ENCODE measurements around the gene STAG1. TPM values are rescaled to one million over a fixed set of nuclear protein-coding genes. Genes with fewer than 3 reads are reported as not detected.
"Not testable (repeated sequence)": the region's sequence is repeated elsewhere in the genome, so short reads cannot be mapped to it uniquely, and the experiment has no call there.

Gene STAG1
- polyA plus RNA-seq, 1 of the 3 experiments (the other 2 are of a cell fraction) = 5.5 TPM

- POLR2A ChIA-PET = interaction anchor here (0.6 to 2.4 kb wide), 2 partner anchors 359 to 1017 kb away, joined by 3 to 33 read pairs; no protein-coding TSS in a partner anchor
- Histone ChIP-seq H4K20me1 (ENCODE audit: insufficient read depth) (peaks cover 13% of the 10 kb centered on the region), H3K9ac (peak overlapping the region; percentile 84), H2AFZ (ENCODE audit: low read depth) (no peak overlapping the region), H3K9me2 (no peaks in the 10 kb centered on the region), H3K79me2 (ENCODE audit: insufficient read depth) (peaks cover 59% of the 10 kb centered on the region), H3K4me3 (ENCODE audit: low read depth in 2 of 2, low read length in 1 of 2) (peak overlapping the region; percentile 62 to 63), H3F3A (replicated peaks; ENCODE audit: insufficient read depth) (peaks cover 24% of the 10 kb centered on the region), H3K27me3 (ENCODE audit: insufficient read depth) (no peaks in the 10 kb centered on the region), H3K27ac (ENCODE audit: low read depth in 2 of 2, low read length in 1 of 2) (peak overlapping the region; percentile 95 to 98), H3K9me3 (no peaks in the 10 kb centered on the region), H3K4me2 (peak overlapping the region; percentile 87), H3K36me3 (replicated peaks in 1 of 2; ENCODE audit: control insufficient read depth in 1 of 2, insufficient read depth in 2 of 2, low read length in 1 of 2) (no peaks in the 10 kb centered on the region), H3K4me1 (ENCODE audit: control insufficient read depth in 1 of 2, insufficient read depth in 2 of 2, low read depth in 1 of 2, low read length in 1 of 2) (peaks cover 17 to 24% of the 10 kb centered on the region in 2 experiments; a peak in 3 of 4 replicates)
- whole genome bisulfite sequencing (ENCODE audit: low lambda C conversion rate) = 1% methylated on average over 9 of the region's 9 CpGs
- TF ChIP-seq SMC3 (IDR thresholded peaks at IDR 0.05; ENCODE audit: low read depth, low read length) (0 out of 2 replicates have a peak, but pooled peaks have one; percentile 2), FOSL2 (IDR thresholded peaks at IDR 0.05; ENCODE audit: borderline replicate concordance, low read depth) (peak; percentile 35; the same call in 1 of the 2 replicates), YY1 (IDR thresholded peaks at IDR 0.05; ENCODE audit: low read depth) (no peak), JUND (IDR thresholded peaks at IDR 0.05) (0 out of 2 replicates have a peak, but pooled peaks have one; percentile 9), CTCF (IDR thresholded peaks at IDR 0.05) (no peak), TAF1 (IDR thresholded peaks at IDR 0.05; ENCODE audit: borderline replicate concordance, low read depth, low read length) (no peak), MXI1 (IDR thresholded peaks at IDR 0.05; ENCODE audit: low read depth, low read length) (no peak; the same call in 1 of the 2 replicates), TCF12 (IDR thresholded peaks at IDR 0.05) (no peak), NFIC (IDR thresholded peaks at IDR 0.05; ENCODE audit: borderline replicate concordance) (peak; percentile 41; the same call in 1 of the 2 replicates)
- TF ChIP-seq, protein P1, sequence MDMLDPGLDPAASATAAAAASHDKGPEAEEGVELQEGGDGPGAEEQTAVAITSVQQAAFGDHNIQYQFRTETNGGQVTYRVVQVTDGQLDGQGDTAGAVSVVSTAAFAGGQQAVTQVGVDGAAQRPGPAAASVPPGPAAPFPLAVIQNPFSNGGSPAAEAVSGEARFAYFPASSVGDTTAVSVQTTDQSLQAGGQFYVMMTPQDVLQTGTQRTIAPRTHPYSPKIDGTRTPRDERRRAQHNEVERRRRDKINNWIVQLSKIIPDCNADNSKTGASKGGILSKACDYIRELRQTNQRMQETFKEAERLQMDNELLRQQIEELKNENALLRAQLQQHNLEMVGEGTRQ (IDR thresholded peaks at IDR 0.05; ENCODE audit: borderline replicate concordance, low read depth, low read length) = no peak
- CTCF ChIA-PET = interaction anchor here (4.0 to 6.4 kb wide), 2 partner anchors 262 to 361 kb away, joined by 85 to 127 read pairs; no protein-coding TSS in a partner anchor
- no peak for DNase-seq
Observed at GRCh38 chr3:136750897-136751315, 1.3 kb downstream of the STAG1 start.

DNA sequence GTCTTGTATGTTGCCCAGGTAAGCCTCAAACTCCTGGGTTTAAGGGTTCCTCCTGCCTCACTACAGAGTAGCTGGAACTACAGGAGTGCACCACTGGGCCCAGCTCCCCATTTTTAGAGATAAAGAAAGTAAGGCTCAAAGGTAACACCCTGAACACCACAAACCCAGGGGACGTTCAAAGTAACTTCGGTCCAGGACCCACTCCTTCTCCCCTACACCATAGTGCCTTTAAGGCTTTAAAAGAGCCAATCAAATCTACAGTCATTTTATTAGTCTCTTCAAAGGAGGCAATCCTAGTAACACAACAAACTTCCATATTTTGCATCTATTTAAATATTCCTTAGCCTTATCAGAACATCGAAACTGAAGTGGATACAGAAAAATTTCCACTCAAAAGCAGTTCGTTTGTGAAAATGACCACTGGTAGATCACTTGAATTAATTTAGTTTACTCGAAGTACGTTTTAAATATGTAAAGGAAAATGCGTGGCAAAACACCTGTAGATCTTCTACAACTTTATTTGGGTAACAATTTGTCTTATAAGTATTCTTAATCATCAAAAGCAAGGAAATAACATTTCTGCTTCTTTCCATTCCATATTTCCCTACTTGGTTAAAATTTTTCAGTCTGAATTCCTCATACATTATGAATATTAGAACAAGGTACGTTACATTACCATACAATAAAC, 1.8 kb downstream of the STAG1 start:
- Histone ChIP-seq H3K27ac (ENCODE audit: low read depth in 2 of 2, low read length in 1 of 2) (peak overlapping the region; percentile 95 to 98), H3K36me3 (replicated peaks in 1 of 2; ENCODE audit: control insufficient read depth in 1 of 2, insufficient read depth in 2 of 2, low read length in 1 of 2) (no peaks in the 10 kb centered on the region), H2AFZ (ENCODE audit: low read depth) (peak overlapping the region; percentile 53; the same call in 1 of the 2 replicates), H3K4me3 (ENCODE audit: low read depth in 2 of 2, low read length in 1 of 2) (peak overlapping the region; percentile 62 to 63), H4K20me1 (ENCODE audit: insufficient read depth) (peaks cover 19% of the 10 kb centered on the region), H3K9me2 (no peaks in the 10 kb centered on the region), H3K4me1 (ENCODE audit: control insufficient read depth in 1 of 2, insufficient read depth in 2 of 2, low read depth in 1 of 2, low read length in 1 of 2) (peaks cover 17 to 24% of the 10 kb centered on the region in 2 experiments; a peak in 3 of 4 replicates), H3K9ac (peak overlapping the region; percentile 84), H3F3A (replicated peaks; ENCODE audit: insufficient read depth) (peaks cover 24% of the 10 kb centered on the region), H3K9me3 (no peaks in the 10 kb centered on the region), H3K79me2 (ENCODE audit: insufficient read depth) (peaks cover 64% of the 10 kb centered on the region), H3K4me2 (peak overlapping the region; percentile 87), H3K27me3 (ENCODE audit: insufficient read depth) (no peaks in the 10 kb centered on the region)
- ChIA-PET CTCF (interaction anchor here (1.2 to 2.6 kb wide), 3 partner anchors 10 to 359 kb away, joined by 3 to 9 read pairs (median 3); no protein-coding TSS in a partner anchor), POLR2A (interaction anchor here (0.6 kb wide), 1 partner anchor 1017 kb away, joined by 3 read pairs; no protein-coding TSS in a partner anchor)
- DNase-seq = no peak
- WGBS (ENCODE audit: low lambda C conversion rate) = 11% methylated on average over 8 of the region's 8 CpGs
- TF ChIP-seq RXRA (IDR thresholded peaks at IDR 0.05; ENCODE audit: borderline replicate concordance, low read depth) (no peak), RCOR1 (IDR thresholded peaks at IDR 0.05; ENCODE audit: low read length) (no peak), FOSL2 (IDR thresholded peaks at IDR 0.05; ENCODE audit: borderline replicate concordance, low read depth) (no peak), TEAD4 (IDR thresholded peaks at IDR 0.05; ENCODE audit: borderline replicate concordance, insufficient read depth) (no peak)
- TF ChIP-seq, protein P2, sequence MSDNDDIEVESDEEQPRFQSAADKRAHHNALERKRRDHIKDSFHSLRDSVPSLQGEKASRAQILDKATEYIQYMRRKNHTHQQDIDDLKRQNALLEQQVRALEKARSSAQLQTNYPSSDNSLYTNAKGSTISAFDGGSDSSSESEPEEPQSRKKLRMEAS (IDR thresholded peaks at IDR 0.05; ENCODE audit: low read depth) = no peak

GRCh38 chr3:136749602-136750001, 2.6 kb downstream of the STAG1 start:
- WGBS (ENCODE audit: low lambda C conversion rate) = 89% methylated on average over 6 of the region's 6 CpGs
- Histone ChIP-seq H3F3A (replicated peaks; ENCODE audit: insufficient read depth) (peaks cover 24% of the 10 kb centered on the region), H3K27ac (ENCODE audit: low read depth in 2 of 2, low read length in 1 of 2) (peak overlapping the region; percentile 95 to 98), H3K4me1 (ENCODE audit: control insufficient read depth in 1 of 2, insufficient read depth in 2 of 2, low read depth in 1 of 2, low read length in 1 of 2) (peaks cover 17 to 24% of the 10 kb centered on the region in 2 experiments; a peak in 3 of 4 replicates), H3K9ac (peak overlapping the region; percentile 84; the same call in 1 of the 2 replicates), H3K79me2 (ENCODE audit: insufficient read depth) (peaks cover 71% of the 10 kb centered on the region), H3K4me2 (peak overlapping the region; percentile 87), H4K20me1 (ENCODE audit: insufficient read depth) (peaks cover 20% of the 10 kb centered on the region), H3K4me3 (ENCODE audit: low read depth in 2 of 2, low read length in 1 of 2) (peak overlapping the region in 1 of 2 experiments; percentile 63; a peak in 2 of 4 replicates)
- H2AFZ ChIP-seq (ENCODE audit: low read depth); H3K9me2 ChIP-seq; H3K9me3 ChIP-seq; DNase-seq; H3K36me3 ChIP-seq (replicated peaks in 1 of 2; ENCODE audit: control insufficient read depth in 1 of 2, insufficient read depth in 2 of 2, low read length in 1 of 2); H3K27me3 ChIP-seq (ENCODE audit: insufficient read depth): not testable (repeated sequence)
- ChIA-PET CTCF (interaction anchor here (1.2 to 2.6 kb wide), 4 partner anchors 9 to 358 kb away, joined by 3 to 9 read pairs (median 4); no protein-coding TSS in a partner anchor), POLR2A (interaction anchor here (0.5 kb wide), 1 partner anchor 553 kb away, joined by 3 read pairs; the partner anchor contains the start of gene MSL2)
